ENCODE results near the gene ANO7. TPM values are rescaled to one million over a fixed set of nuclear protein-coding genes. Genes with fewer than 3 reads are reported as not detected.

The ANO7 gene, protein sequence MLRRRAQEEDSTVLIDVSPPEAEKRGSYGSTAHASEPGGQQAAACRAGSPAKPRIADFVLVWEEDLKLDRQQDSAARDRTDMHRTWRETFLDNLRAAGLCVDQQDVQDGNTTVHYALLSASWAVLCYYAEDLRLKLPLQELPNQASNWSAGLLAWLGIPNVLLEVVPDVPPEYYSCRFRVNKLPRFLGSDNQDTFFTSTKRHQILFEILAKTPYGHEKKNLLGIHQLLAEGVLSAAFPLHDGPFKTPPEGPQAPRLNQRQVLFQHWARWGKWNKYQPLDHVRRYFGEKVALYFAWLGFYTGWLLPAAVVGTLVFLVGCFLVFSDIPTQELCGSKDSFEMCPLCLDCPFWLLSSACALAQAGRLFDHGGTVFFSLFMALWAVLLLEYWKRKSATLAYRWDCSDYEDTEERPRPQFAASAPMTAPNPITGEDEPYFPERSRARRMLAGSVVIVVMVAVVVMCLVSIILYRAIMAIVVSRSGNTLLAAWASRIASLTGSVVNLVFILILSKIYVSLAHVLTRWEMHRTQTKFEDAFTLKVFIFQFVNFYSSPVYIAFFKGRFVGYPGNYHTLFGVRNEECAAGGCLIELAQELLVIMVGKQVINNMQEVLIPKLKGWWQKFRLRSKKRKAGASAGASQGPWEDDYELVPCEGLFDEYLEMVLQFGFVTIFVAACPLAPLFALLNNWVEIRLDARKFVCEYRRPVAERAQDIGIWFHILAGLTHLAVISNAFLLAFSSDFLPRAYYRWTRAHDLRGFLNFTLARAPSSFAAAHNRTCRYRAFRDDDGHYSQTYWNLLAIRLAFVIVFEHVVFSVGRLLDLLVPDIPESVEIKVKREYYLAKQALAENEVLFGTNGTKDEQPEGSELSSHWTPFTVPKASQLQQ
- total RNA-seq: under 1 TPM; 0.45 to 0.77 TPM

DNA sequence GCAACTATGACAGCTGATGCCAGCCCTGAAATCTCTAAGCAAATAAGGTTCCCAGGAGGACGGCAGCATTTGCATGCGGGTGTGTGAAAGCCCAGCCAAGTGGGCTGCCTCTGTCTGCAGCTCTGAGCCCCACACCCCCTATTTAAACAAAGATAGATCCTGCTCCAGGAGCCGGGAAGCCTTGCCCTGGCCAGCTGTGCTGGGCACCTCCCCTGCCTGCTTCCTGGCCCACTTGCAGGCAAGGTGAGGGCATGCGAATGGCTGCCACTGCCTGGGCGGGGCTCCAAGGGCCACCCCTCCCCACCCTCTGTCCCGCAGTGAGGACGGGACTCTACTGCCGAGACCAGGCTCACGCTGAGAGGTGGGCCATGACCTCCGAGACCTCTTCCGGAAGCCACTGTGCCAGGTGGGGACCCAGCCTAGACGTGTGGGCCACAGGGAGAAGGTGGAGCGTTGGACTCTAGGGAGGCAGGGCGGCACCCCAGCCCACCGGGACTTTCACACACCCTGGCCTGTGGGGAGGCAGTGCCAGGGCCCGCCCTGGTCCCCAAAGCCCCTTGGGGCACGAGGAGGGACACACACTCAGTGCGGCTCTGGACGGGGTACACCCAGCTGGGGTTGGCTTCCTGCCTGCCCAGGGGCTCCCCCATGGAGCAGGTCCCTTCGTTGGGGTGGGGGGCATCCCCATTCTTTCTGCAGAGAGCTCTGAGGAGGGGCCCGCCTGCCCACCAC lies at the start of gene ANO7:
Gene ANO7, plus strand, starts transcription at position 317 of the 732 bp plus-strand sequence. CDS start 1,387 bp downstream, outside the sequence.

DNA sequence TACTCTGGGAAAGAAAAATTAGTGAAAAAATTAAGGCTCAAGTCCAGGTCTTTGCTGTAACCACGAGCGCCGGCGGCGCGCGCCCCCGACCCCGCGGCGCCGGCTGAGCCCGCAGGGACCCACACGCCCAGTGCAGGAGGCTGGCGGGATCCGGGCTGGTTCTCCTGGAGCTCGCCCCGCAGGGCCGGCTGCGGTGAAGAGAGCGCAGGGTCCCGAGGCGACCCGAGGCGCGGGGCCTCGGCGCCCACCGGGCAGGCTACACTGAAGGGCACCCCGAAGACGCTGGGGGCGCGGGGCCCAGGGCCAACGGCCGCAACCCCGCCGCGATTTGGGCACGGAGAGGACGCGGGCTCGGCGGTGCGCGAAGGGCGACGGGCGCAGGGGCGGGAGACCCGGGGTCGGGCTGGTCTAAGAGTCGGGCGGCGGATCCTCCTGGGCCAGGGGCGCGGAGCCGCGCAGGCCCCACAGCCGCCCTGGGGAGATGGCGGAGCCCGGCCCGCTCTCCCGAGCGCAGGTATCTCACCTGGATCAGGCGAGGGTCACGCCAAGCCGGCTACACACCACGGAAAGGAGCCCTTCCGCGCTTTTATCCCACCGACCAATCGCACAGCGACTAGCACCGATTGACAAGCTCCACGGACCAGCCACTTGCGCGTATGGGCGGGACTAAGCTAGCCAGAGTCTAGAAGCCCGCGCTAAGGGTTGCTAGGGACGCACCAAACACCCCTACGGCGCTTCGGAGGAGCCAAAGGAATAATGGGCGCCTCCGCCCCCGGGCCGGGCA lies 39.4 kb upstream of the ANO7 start, which contains the start of gene PASK:
Gene PASK, minus strand, starts transcription at position 582 of the 784 bp plus-strand sequence. CDS start 6,440 bp downstream, outside the sequence.

DNA sequence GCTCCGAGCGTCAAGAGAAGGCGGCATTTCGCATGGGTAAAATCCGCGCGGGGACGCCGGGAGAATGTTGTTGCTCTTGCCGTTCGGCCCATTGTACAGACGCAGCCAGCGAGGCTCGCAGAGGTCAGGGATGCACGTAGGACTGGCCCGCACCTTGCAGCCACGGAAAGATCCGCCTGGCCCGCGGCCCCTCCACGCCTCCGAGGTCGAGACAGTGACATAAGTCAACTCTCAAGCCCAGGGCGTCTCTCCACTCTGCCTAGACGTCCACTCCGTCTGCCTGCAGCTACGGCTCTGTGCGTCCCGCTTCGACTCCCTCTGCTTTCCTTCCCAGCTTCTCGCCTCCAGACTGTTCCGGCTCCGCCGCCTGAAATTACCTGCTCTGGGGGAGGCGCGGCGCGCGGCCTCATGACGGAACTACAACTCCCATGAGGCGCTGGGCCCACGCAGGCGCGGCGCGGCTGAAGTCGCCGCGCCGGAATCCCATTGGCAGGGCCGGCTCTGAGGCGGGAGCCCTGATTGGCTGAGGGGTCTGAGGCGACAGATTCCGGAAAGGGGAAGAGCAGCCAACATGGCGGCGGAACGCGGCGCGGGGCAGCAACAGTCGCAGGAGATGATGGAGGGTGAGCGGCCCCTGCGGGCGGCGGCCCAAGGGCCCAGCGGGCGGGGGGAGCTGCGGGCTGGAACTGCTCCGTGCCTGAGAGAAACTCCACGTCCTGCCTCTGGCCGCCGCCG lies 38.4 kb upstream of the ANO7 start, which contains the start of gene PPP1R7:
Gene PPP1R7, plus strand, starts transcription at position 543 of the 735 bp plus-strand sequence. Its CDS starts 29 bp downstream, at position 572.

Other genes with a start within 250 kb of the ANO7 start
- 10 to 100 TPM; 14.4 to 15.2 TPM for gene SNED1, start 190.1 kb upstream of the ANO7 start, total RNA-seq
- gene MTERF4, start 86.4 kb upstream of the ANO7 start, total RNA-seq: 10 to 100 TPM; 53.5 to 56.9 TPM
- 10 to 100 TPM; 50.8 to 58.5 TPM for gene PASK, start 39.2 kb upstream of the ANO7 start, total RNA-seq
- gene PPP1R7, start 38.2 kb upstream of the ANO7 start, total RNA-seq: 10 to 100 TPM; 79.8 to 84.2 TPM
- gene HDLBP, start 127.0 kb downstream of the ANO7 start, total RNA-seq: 100 to 1,000 TPM; 163 to 180 TPM
- gene SEPTIN2, start 127.2 kb downstream of the ANO7 start, total RNA-seq: 100 to 1,000 TPM; 279 to 281 TPM
- gene FARP2, start 167.6 kb downstream of the ANO7 start, total RNA-seq: 10 to 100 TPM; 11.9 to 13.3 TPM

Measured in activated naive CD4-positive, alpha-beta T cell treated with anti-CD3 and anti-CD28 coated beads, Interleukin-2, amount 10 ng/mL, durations not matched to agents 5 hours and 36 hours (primary cell).